HCT116 (cell line): ENCODE measurements around the gene SLC19A1. TPM values are rescaled to one million over a fixed set of nuclear protein-coding genes. Genes with fewer than 3 reads are reported as not detected.

Experiments
- ATAC-seq: fragments of 200-7000 bp; cut with Tn5 transposase; 2 replicates; pipeline ENCODE4 v1.9.1; 2020; ENCODE audit warnings: mild to moderate bottlenecking, moderate library complexity
- BruUV-seq: library from RNA; stranded (reverse); fragments of 400-500 nt; replicated peaks from 2 replicates; lab custom pipeline; 2021; lab: Mats Ljungman, UMichigan
- CTCF ChIA-PET: fragments of 300-600 bp; sonication (Branson Sonifier 250); formaldehyde crosslinking; loops from one replicate; lab custom pipeline; 2021; ENCODE audit warnings: antibody characterized with exemption; lab: Charles Lee
- POLR2A ChIA-PET: fragments of 300-600, 350-600 bp; sonication (Branson Sonifier 250); formaldehyde crosslinking; loops from one replicate; lab custom pipeline; 2021; ENCODE audit warnings: antibody characterized with exemption; lab: Charles Lee
- RAD21 ChIA-PET, 2 experiments: fragments of 300-600 bp; sonication (Branson Sonifier 250); formaldehyde crosslinking; loops; one replicate each; lab custom pipeline; 2023; ENCODE audit warnings: low total read pairs in 2 of 2; ENCODE audit not compliant: uncharacterized antibody in 2 of 2, unreplicated experiment in 2 of 2, low non-redundant PET in 1 of 2; lab: Charles Lee
- DNase-seq: peaks from one replicate; pipeline ENCODE4 v3.0.0-alpha.2; 2010; ENCODE audit warnings: low read depth, low spot score
- H2AFZ ChIP-seq: fragments of 200-600 bp; shearing (Covaris generic), sonication (generic); 2 replicates; pipeline ENCODE4 v1.6.1; 2017; ENCODE audit warnings: low read depth, mixed run types, mixed read lengths, antibody characterized with exemption, low read length; ENCODE audit not compliant: poor library complexity, severe bottlenecking
- H3K27ac ChIP-seq: 2 replicates; pipeline ENCODE4 v1.5.1; 2012; ENCODE audit warnings: low read depth, low read length
- H3K27me3 ChIP-seq: fragments of 200-600 bp; sonication (generic); 2 replicates; pipeline ENCODE4 v1.6.1; 2016; ENCODE audit warnings: mixed run types, low read length, mixed read lengths; ENCODE audit not compliant: insufficient read depth
- H3K36me3 ChIP-seq, 2 experiments: fragments of 200-500 bp in 1 of 2; fragments of 200-600 bp in 1 of 2; sonication (Bioruptor generic) in 1 of 2; sonication (generic) in 1 of 2; 2 replicates each; pipeline versions ENCODE4 v1.5.1 to v1.6.1; 2014 to 2016; ENCODE audit warnings: low read length in 2 of 2, inconsistent platforms in 1 of 2, mixed read lengths in 1 of 2, mixed run types in 1 of 2; ENCODE audit not compliant: insufficient read depth in 2 of 2, control insufficient read depth in 1 of 2
- H3K4me1 ChIP-seq, 2 experiments: fragments of 200-600 bp in 1 of 2; sonication (generic) in 1 of 2; 2 replicates each; pipeline versions ENCODE4 v1.5.1 to v1.6.1; 2012 to 2017; ENCODE audit warnings: low read length in 2 of 2, inconsistent platforms in 1 of 2, mild to moderate bottlenecking in 1 of 2, mixed read lengths in 1 of 2, mixed run types in 1 of 2, moderate library complexity in 1 of 2; ENCODE audit not compliant: insufficient read depth in 2 of 2, control insufficient read depth in 1 of 2
- H3K4me2 ChIP-seq: fragments of 200-600 bp; sonication (generic); 2 replicates; pipeline ENCODE4 v1.6.1; 2017; ENCODE audit warnings: mixed run types, low read length, mixed read lengths
- H3K4me3 ChIP-seq, 2 experiments: fragments of 200-600 bp in 1 of 2; sonication (generic) in 1 of 2; replicated peaks in 1 of 2; 2 replicates each; pipeline ENCODE4 v1.5.1; 2011 to 2016; ENCODE audit warnings: low read length in 2 of 2, control low read depth in 1 of 2, low read depth in 1 of 2, mild to moderate bottlenecking in 1 of 2, mixed read lengths in 1 of 2, mixed run types in 1 of 2
- H3K79me2 ChIP-seq: fragments of 200-600 bp; sonication (generic); 2 replicates; pipeline ENCODE4 v1.6.1; 2017; ENCODE audit warnings: mild to moderate bottlenecking, mixed run types, low read length, moderate library complexity, mixed read lengths; ENCODE audit not compliant: insufficient read depth
- H3K9ac ChIP-seq: fragments of 200-600 bp; sonication (generic); 2 replicates; pipeline ENCODE4 v1.6.1; 2016; ENCODE audit warnings: low read length, mixed read lengths
- H3K9me2 ChIP-seq: fragments of 200-600 bp; sonication (generic), shearing (Covaris generic); 2 replicates; pipeline ENCODE4 v1.6.1; 2017; ENCODE audit warnings: mixed run types, mild to moderate bottlenecking, moderate library complexity; ENCODE audit not compliant: insufficient read depth
- H3K9me3 ChIP-seq, 2 experiments: fragments of 200-500 bp in 1 of 2; fragments of 200-600 bp in 1 of 2; sonication (Bioruptor generic) in 1 of 2; sonication (generic) in 1 of 2; 2 replicates each; pipeline ENCODE4 v1.6.1; 2014 to 2017; ENCODE audit warnings: low read length in 2 of 2, mixed read lengths in 2 of 2, inconsistent platforms in 1 of 2, low read depth in 1 of 2, mild to moderate bottlenecking in 1 of 2, mixed run types in 1 of 2, moderate library complexity in 1 of 2; ENCODE audit not compliant: control insufficient read depth in 1 of 2, insufficient read depth in 1 of 2
- H4K20me1 ChIP-seq: fragments of 200-600 bp; sonication (generic), shearing (Covaris generic); 2 replicates; pipeline ENCODE4 v1.6.1; 2017; ENCODE audit warnings: mixed run types, mild to moderate bottlenecking, moderate library complexity; ENCODE audit not compliant: insufficient read depth
- CBX3 ChIP-seq: IDR thresholded peaks from 2 replicates; pipeline ENCODE4 v1.6.1; 2012; ENCODE audit warnings: low read depth
- CEBPB ChIP-seq: IDR thresholded peaks from 2 replicates; pipeline ENCODE4 v1.6.1; 2012; ENCODE audit warnings: low read depth
- CTCF ChIP-seq, 3 experiments: fragments of 200-600 bp in 1 of 3; sonication (generic) in 1 of 3; IDR thresholded peaks in 2 of 3; conservative IDR thresholded peaks in 1 of 3; 2 replicates each; pipeline ENCODE4 v1.5.1; 2012 to 2017; ENCODE audit warnings: low read depth in 2 of 3, low read length in 2 of 3, antibody characterized with exemption in 1 of 3, borderline replicate concordance in 1 of 3, control low read depth in 1 of 3, mild to moderate bottlenecking in 1 of 3, mixed read lengths in 1 of 3, mixed run types in 1 of 3, moderate library complexity in 1 of 3; ENCODE audit not compliant: insufficient read depth in 1 of 3
- EGR1 ChIP-seq: IDR thresholded peaks from 2 replicates; pipeline ENCODE4 v1.6.1; 2012; ENCODE audit warnings: low read depth
- EZH2phosphoT487 ChIP-seq: fragments of 200-600 bp; IDR thresholded peaks from 2 replicates; pipeline ENCODE4 v1.6.1; 2018; ENCODE audit warnings: antibody characterized with exemption, borderline replicate concordance
- FOSL1 ChIP-seq: IDR thresholded peaks from 2 replicates; pipeline ENCODE4 v1.6.1; 2012; ENCODE audit warnings: low read depth
- JUND ChIP-seq: IDR thresholded peaks from 2 replicates; pipeline ENCODE4 v1.6.1; 2012
- MAX ChIP-seq: IDR thresholded peaks from 2 replicates; pipeline ENCODE4 v1.6.1; 2012
- POLR2A ChIP-seq: IDR thresholded peaks from 2 replicates; pipeline ENCODE4 v1.7.0; 2011; ENCODE audit warnings: borderline replicate concordance; ENCODE audit not compliant: insufficient read depth, insufficient read length; ENCODE audit errors: extremely low read depth
- POLR2AphosphoS5 ChIP-seq: IDR thresholded peaks from 2 replicates; pipeline ENCODE4 v1.6.1; 2011; ENCODE audit warnings: mild to moderate bottlenecking, low read depth, low read length, moderate library complexity
- RAD21 ChIP-seq: IDR thresholded peaks from 2 replicates; pipeline ENCODE4 v1.6.1; 2012; ENCODE audit warnings: low read depth, mild to moderate bottlenecking
- REST ChIP-seq: IDR thresholded peaks from 2 replicates; pipeline ENCODE4 v1.6.1; 2012; ENCODE audit warnings: low read depth
- SIN3A ChIP-seq: IDR thresholded peaks from 2 replicates; pipeline ENCODE4 v1.6.1; 2012; ENCODE audit warnings: low read depth
- SP1 ChIP-seq: IDR thresholded peaks from 2 replicates; pipeline ENCODE4 v1.6.1; 2012; ENCODE audit warnings: low read depth
- SRF ChIP-seq: IDR thresholded peaks from 2 replicates; pipeline ENCODE4 v1.6.1; 2012; ENCODE audit warnings: low read depth
- YY1 ChIP-seq: IDR thresholded peaks from 2 replicates; pipeline ENCODE4 v1.6.1; 2011; ENCODE audit warnings: low read length, low read depth, moderate library complexity, mild to moderate bottlenecking; ENCODE audit not compliant: insufficient replicate concordance; ENCODE audit errors: extremely low read depth
- ZFX ChIP-seq: fragments of 450-650 bp; IDR thresholded peaks from 2 replicates; pipeline ENCODE4 v1.6.1; 2017
- intact Hi-C: fragments of 100-400 bp; cut with micrococcal nuclease; formaldehyde crosslinking; loops from 2 replicates; pipeline ENCODE4 v1.10.0; 2022
- total RNA-seq: library from RNA; stranded (reverse); gene quantifications from one replicate; pipeline ENCODE4 v1.2.1, GENCODE V29; 2021; ENCODE audit not compliant: unreplicated experiment

Gene SLC19A1
- total RNA-seq, 1 experiment from 2014 or later: 50.2 TPM

- no peak for TF ChIP-seq YY1
- TF ChIP-seq CBX3: no peak
- no peak for TF ChIP-seq CTCF (IDR thresholded peaks at IDR 0.05 in 2 of 3, conservative IDR thresholded peaks at IDR 0.05 in 1 of 3; ENCODE audit: borderline replicate concordance in 1 of 3, insufficient read depth in 1 of 3, low read depth in 2 of 3, low read length in 2 of 3)
- TF ChIP-seq EZH2phosphoT487: no peak
- TF ChIP-seq POLR2A: no peak
These were observed 18.1 kb upstream of the SLC19A1 start (continued) for GRCh38 chr21:45560106-45561021.

- H3K4me1 ChIP-seq: peaks cover 4 to 16% of the 10 kb centered on the region in 2 experiments; a peak in 2 of 4 replicates
- no peak overlapping the region for H3K27ac ChIP-seq
- no TSS peak for BruUV-seq
- TF ChIP-seq EGR1 (no peak), MAX (no peak), FOSL1 (no peak), RAD21 (no peak), JUND (no peak), YY1 (no peak), CEBPB (no peak), SIN3A (no peak), REST (no peak), POLR2AphosphoS5 (no peak), SP1 (no peak), CBX3 (no peak), ZFX (no peak), SRF (no peak)
- TF ChIP-seq, all 23 proteins: peak for 0
- H3K4me3 ChIP-seq: no peak overlapping the region
- DNase-seq (no peak), ATAC-seq (no peak)
- intact Hi-C loops: loop anchor here (5.0 to 10.0 kb wide), 2 partner anchors 323 to 365 kb away; no protein-coding TSS in a partner anchor
- no peak overlapping the region for H3K4me2 ChIP-seq
- H3K36me3 ChIP-seq: no peaks in the 10 kb centered on the region
- H3K9ac ChIP-seq: no peak overlapping the region
- no peaks in the 10 kb centered on the region; a peak in 1 of 4 replicates for H3K9me3 ChIP-seq
- CTCF ChIA-PET: no interaction called here
- POLR2A ChIA-PET: no interaction called here
- peaks cover 18% of the 10 kb centered on the region for H3K27me3 ChIP-seq
- no peaks in the 10 kb centered on the region for H3K79me2 ChIP-seq
- no peaks in the 10 kb centered on the region for H3K9me2 ChIP-seq
- no peak overlapping the region for H2AFZ ChIP-seq
- RAD21 ChIA-PET: no interaction called here
- no peaks in the 10 kb centered on the region for H4K20me1 ChIP-seq
These were observed 17.2 kb upstream of the SLC19A1 start for GRCh38 chr21:45559216-45560105.
